Endothelial cell of umbilical vein (primary cell): ENCODE data around the gene ACBD3. TPM values are rescaled to one million over a fixed set of nuclear protein-coding genes. Genes with fewer than 3 reads are reported as not detected.

Experiments
- BruUV-seq: library from RNA; stranded (reverse); fragments of 400-500 nt; replicated peaks from 2 replicates; lab custom pipeline; 2021; lab: Mats Ljungman, UMichigan
- CTCF ChIA-PET: fragments of 300-600, 350-600 bp; sonication (Branson Sonifier 250); formaldehyde crosslinking; loops from one replicate; lab custom pipeline; 2021; ENCODE audit warnings: antibody characterized with exemption, inconsistent platforms; lab: Charles Lee
- POLR2A ChIA-PET: fragments of 300-600, 350-600 bp; sonication (Branson Sonifier 250); formaldehyde crosslinking; loops from one replicate; lab custom pipeline; 2021; ENCODE audit warnings: antibody characterized with exemption, inconsistent platforms; lab: Charles Lee
- DNase-seq: peaks from one replicate; pipeline ENCODE4 v3.0.0-alpha.2; 2011; ENCODE audit warnings: low read depth, low spot score
- FAIRE-seq: peaks from 2 replicates; lab custom pipeline; 2011; peaks lifted over from hg19 to GRCh38; lab: Jason Lieb, UNC
- H2AFZ ChIP-seq: 2 replicates; pipeline ENCODE4 v1.6.0; 2012; ENCODE audit warnings: low read depth, low read length, control low read depth, inconsistent platforms
- H3K27ac ChIP-seq: 2 replicates; pipeline ENCODE4 v1.5.1; 2011; ENCODE audit warnings: low read depth, mild to moderate bottlenecking, control low read depth, low read length, moderate library complexity; ENCODE audit not compliant: insufficient read depth
- H3K27me3 ChIP-seq, 2 experiments: 2 replicates each; pipeline versions ENCODE4 v1.6.0 to v1.6.1; 2011; ENCODE audit warnings: low read length in 2 of 2, mixed read lengths in 1 of 2; ENCODE audit not compliant: control insufficient read depth in 2 of 2, insufficient read depth in 2 of 2
- H3K36me3 ChIP-seq, 2 experiments: 2 replicates in 1 of 2; 3 replicates in 1 of 2; pipeline ENCODE4 v1.5.1; 2011; ENCODE audit warnings: low read length in 2 of 2, mild to moderate bottlenecking in 1 of 2, moderate library complexity in 1 of 2; ENCODE audit not compliant: control insufficient read depth in 2 of 2, insufficient read depth in 2 of 2; ENCODE audit errors: extremely low read depth in 1 of 2
- H3K4me1 ChIP-seq: 3 replicates; pipeline ENCODE4 v1.5.1; 2011; ENCODE audit warnings: mild to moderate bottlenecking, low read length; ENCODE audit not compliant: control insufficient read depth, insufficient read depth; ENCODE audit errors: extremely low read depth
- H3K4me2 ChIP-seq: 2 replicates; pipeline ENCODE4 v1.6.1; 2011; ENCODE audit warnings: low read length, control low read depth, mixed read lengths; ENCODE audit not compliant: insufficient read depth
- H3K4me3 ChIP-seq, 3 experiments: fragments of 200-600 bp in 1 of 3; sonication (generic), shearing (Covaris generic) in 1 of 3; replicated peaks in 1 of 3; 2 replicates each; pipeline ENCODE4 v1.5.1; 2011 to 2016; ENCODE audit warnings: control low read depth in 3 of 3, low read length in 3 of 3, mild to moderate bottlenecking in 2 of 3, inconsistent platforms in 1 of 3, low read depth in 1 of 3, moderate library complexity in 1 of 3; ENCODE audit not compliant: insufficient read depth in 1 of 3
- H3K79me2 ChIP-seq: 2 replicates; pipeline ENCODE4 v1.6.0; 2012; ENCODE audit warnings: low read length, inconsistent platforms; ENCODE audit not compliant: control insufficient read depth, insufficient read depth
- H3K9ac ChIP-seq: replicated peaks from 2 replicates; pipeline ENCODE3; 2011; ENCODE audit warnings: low read length, control low read depth; ENCODE audit not compliant: insufficient read depth; ENCODE audit errors: extremely low read depth
- H3K9me1 ChIP-seq: replicated peaks from 3 replicates; pipeline ENCODE4 v1.6.0; 2011; ENCODE audit warnings: mild to moderate bottlenecking, low read length; ENCODE audit not compliant: control insufficient read depth, insufficient read depth; ENCODE audit errors: extremely low read depth
- H3K9me3 ChIP-seq: replicated peaks from 2 replicates; pipeline ENCODE4 v1.5.1; 2012; ENCODE audit warnings: low read length, inconsistent platforms; ENCODE audit not compliant: control insufficient read depth, insufficient read depth
- H4K20me1 ChIP-seq: replicated peaks from 2 replicates; pipeline ENCODE3; 2011; ENCODE audit warnings: mild to moderate bottlenecking, low read length; ENCODE audit not compliant: control insufficient read depth, insufficient read depth; ENCODE audit errors: extremely low read depth
- EZH2 ChIP-seq: IDR thresholded peaks from 2 replicates; pipeline ENCODE4 v1.6.1; 2012; ENCODE audit warnings: borderline replicate concordance, low read depth, mild to moderate bottlenecking, moderate library complexity, low read length, inconsistent platforms; ENCODE audit not compliant: severe bottlenecking
- FOS ChIP-seq: IDR thresholded peaks from 2 replicates; pipeline ENCODE4 v1.6.1; 2011; ENCODE audit warnings: mild to moderate bottlenecking, low read length, moderate library complexity, borderline replicate concordance; ENCODE audit not compliant: insufficient read depth
- GATA2 ChIP-seq: IDR thresholded peaks from 2 replicates; pipeline ENCODE4 v1.7.0; 2011; ENCODE audit warnings: low read depth, mild to moderate bottlenecking, moderate library complexity, mixed read lengths, low read length; ENCODE audit not compliant: insufficient read length, insufficient read depth
- JUN ChIP-seq: IDR thresholded peaks from 2 replicates; pipeline ENCODE4 v1.6.1; 2011; ENCODE audit warnings: borderline replicate concordance, low read depth; ENCODE audit not compliant: insufficient read length, insufficient read depth
- MYC ChIP-seq: IDR thresholded peaks from one replicate; pipeline ENCODE4 v1.6.1; 2011; ENCODE audit warnings: mild to moderate bottlenecking, low read depth, low read length
- POLR2A ChIP-seq: IDR thresholded peaks from 2 replicates; pipeline ENCODE4 v1.6.1; 2012; ENCODE audit warnings: low read depth, mild to moderate bottlenecking, control low read depth, low read length
- POLR2AphosphoS5 ChIP-seq: IDR thresholded peaks from 2 replicates; pipeline ENCODE4 v1.6.1; 2012; ENCODE audit warnings: low read depth, mild to moderate bottlenecking, control low read depth, low read length, moderate library complexity; ENCODE audit not compliant: insufficient read depth
- dilution Hi-C: fragments of 300-500 bp; cut with MboI; formaldehyde crosslinking; loops from one replicate; pipeline ENCODE4 v1.15.0; 2019; ENCODE audit warnings: low sequenced_read_pairs; ENCODE audit not compliant: extremely low pct_ligation_motif_present
- intact Hi-C: fragments of 100-400 bp; cut with micrococcal nuclease; formaldehyde crosslinking; loops from one replicate; pipeline ENCODE4 v1.10.0; 2022
- polyA plus RNA-seq, 4 experiments: library from polyadenylated mRNA; depleted of rRNA in 3 of 4; stranded (reverse) in 3 of 4; unstranded in 1 of 4; fragments of >200 nt; gene quantifications; 2 replicates each; pipeline versions ENCODE4 v1.2.1 to v1.2.3, GENCODE V29; 2011 to 2012; ENCODE audit warnings: missing spikeins in 1 of 4
- total RNA-seq: library from RNA; stranded (reverse); gene quantifications from 2 replicates; pipeline ENCODE4 v1.2.3, GENCODE V29; 2021
- TF ChIP-seq, protein P1 (sequence below), 2 donors: IDR thresholded peaks; 1 replicate in 1 of 2; 2 replicates in 1 of 2; pipeline ENCODE4 v1.5.1; 2011; ENCODE audit warnings: low read length in 2 of 2, mild to moderate bottlenecking in 2 of 2, moderate library complexity in 2 of 2, control low read depth in 1 of 2, inconsistent platforms in 1 of 2, low read depth in 1 of 2; ENCODE audit not compliant: insufficient read depth in 1 of 2; ENCODE audit errors: extremely low read depth in 1 of 2
- TF ChIP-seq, protein P2 (sequence below): IDR thresholded peaks from 2 replicates; pipeline ENCODE4 v1.6.1; 2011; ENCODE audit not compliant: insufficient read depth, insufficient read length

ACBD3 gene
- total and polyA plus RNA-seq, 2 donors (not counting 3 experiments of a cell fraction or from before 2014, with no cell fraction given) = 12.3 to 36.4 TPM

DNA sequence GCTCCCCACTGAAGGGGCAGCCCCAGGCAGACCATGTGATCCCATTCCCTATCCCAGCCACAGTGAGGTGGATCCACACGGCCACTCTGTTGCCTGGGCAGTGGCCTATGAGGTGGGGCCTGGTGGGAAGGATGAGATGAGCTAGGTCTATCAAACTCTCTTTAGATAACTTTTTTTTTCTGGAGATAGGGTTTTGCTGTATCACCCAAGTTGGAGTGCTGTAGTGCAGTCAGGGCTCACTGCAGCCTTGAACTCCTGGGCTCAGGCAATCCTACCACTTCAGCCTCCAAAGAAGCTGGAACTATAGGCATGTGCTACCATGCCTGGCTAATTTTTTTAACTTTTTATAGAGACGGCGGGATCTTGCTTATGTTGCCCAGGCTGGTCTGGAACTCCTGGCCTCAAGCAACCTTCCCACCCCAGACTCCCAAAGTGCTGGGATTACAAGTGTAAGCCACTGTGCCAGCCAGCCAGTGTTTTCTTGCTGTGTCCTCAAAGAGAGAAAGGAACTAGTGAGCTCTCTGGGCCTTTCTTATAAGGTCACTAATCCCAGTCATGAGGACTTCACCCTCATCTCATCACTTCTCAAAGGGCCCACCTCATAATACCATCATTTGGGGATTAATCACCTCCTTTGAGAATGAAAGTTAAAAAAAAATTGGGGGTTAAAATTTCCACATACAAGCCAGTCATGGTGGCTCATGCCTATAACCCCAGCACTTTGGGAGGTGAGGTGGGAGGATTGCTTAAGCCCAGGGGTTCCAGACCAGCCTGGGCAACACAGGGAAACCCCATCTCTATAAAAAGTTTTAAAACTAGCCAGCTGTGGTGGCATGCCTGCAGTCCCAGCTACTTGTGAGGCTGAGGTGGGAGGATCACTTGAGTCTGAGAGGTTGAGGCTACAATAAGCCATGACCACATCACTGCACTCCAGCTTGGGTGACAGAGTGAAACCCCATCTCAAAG lies 87.4 kb downstream of the ACBD3 start:
- FAIRE-seq (no peak), DNase-seq (no peak)
- no peak overlapping the region for H3K9ac ChIP-seq
- H4K20me1 ChIP-seq = no peaks in the 10 kb centered on the region
- dilution Hi-C loops = no loop called here
- BruUV-seq = no TSS peak
- ChIA-PET CTCF (interaction anchor here (0.6 to 7.5 kb wide), 3 partner anchors 22 to 33 kb away, joined by 3 to 43 read pairs (median 3); no protein-coding TSS in a partner anchor), POLR2A (interaction anchor here (1.3 kb wide), 1 partner anchor 37 kb away, joined by 4 read pairs; the partner anchor contains the start of gene H3-3A)
- TF ChIP-seq, protein P1, sequence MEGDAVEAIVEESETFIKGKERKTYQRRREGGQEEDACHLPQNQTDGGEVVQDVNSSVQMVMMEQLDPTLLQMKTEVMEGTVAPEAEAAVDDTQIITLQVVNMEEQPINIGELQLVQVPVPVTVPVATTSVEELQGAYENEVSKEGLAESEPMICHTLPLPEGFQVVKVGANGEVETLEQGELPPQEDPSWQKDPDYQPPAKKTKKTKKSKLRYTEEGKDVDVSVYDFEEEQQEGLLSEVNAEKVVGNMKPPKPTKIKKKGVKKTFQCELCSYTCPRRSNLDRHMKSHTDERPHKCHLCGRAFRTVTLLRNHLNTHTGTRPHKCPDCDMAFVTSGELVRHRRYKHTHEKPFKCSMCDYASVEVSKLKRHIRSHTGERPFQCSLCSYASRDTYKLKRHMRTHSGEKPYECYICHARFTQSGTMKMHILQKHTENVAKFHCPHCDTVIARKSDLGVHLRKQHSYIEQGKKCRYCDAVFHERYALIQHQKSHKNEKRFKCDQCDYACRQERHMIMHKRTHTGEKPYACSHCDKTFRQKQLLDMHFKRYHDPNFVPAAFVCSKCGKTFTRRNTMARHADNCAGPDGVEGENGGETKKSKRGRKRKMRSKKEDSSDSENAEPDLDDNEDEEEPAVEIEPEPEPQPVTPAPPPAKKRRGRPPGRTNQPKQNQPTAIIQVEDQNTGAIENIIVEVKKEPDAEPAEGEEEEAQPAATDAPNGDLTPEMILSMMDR (IDR thresholded peaks at IDR 0.05; ENCODE audit: extremely low read depth in 1 of 2, insufficient read depth in 1 of 2, low read depth in 1 of 2, low read length in 2 of 2) = no peak
- TF ChIP-seq EZH2 (no peak), JUN (no peak), POLR2AphosphoS5 (no peak), GATA2 (no peak), MYC (no peak), POLR2A (no peak), FOS (no peak)
- TF ChIP-seq, protein P2, sequence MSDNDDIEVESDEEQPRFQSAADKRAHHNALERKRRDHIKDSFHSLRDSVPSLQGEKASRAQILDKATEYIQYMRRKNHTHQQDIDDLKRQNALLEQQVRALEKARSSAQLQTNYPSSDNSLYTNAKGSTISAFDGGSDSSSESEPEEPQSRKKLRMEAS = no peak
- H3K4me2 ChIP-seq = no peak overlapping the region
- no peak overlapping the region for H3K4me3 ChIP-seq
- no peaks in the 10 kb centered on the region for H3K79me2 ChIP-seq
- intact Hi-C loops = no loop called here
- no peaks in the 10 kb centered on the region for H3K9me1 ChIP-seq
- H2AFZ ChIP-seq = no peak overlapping the region
- peaks cover 8 to 9% of the 10 kb centered on the region in 2 experiments for H3K27me3 ChIP-seq
- peaks cover 10% of the 10 kb centered on the region for H3K4me1 ChIP-seq
- no peaks in the 10 kb centered on the region for H3K9me3 ChIP-seq
- no peak overlapping the region for H3K27ac ChIP-seq
- no peaks in the 10 kb centered on the region for H3K36me3 ChIP-seq
